ENCODE measurements around the gene RTBDN.
A peak's percentile ranks its signal among the peaks of the same experiment; 100 is the strongest.

RTBDN gene

GRCh38 chr19:12790628-12791344 is 43.6 kb downstream of the RTBDN start:
- DNase-seq (ENCODE audit: low read depth in 2 of 2) = no peak
- TF ChIP-seq, protein P1, sequence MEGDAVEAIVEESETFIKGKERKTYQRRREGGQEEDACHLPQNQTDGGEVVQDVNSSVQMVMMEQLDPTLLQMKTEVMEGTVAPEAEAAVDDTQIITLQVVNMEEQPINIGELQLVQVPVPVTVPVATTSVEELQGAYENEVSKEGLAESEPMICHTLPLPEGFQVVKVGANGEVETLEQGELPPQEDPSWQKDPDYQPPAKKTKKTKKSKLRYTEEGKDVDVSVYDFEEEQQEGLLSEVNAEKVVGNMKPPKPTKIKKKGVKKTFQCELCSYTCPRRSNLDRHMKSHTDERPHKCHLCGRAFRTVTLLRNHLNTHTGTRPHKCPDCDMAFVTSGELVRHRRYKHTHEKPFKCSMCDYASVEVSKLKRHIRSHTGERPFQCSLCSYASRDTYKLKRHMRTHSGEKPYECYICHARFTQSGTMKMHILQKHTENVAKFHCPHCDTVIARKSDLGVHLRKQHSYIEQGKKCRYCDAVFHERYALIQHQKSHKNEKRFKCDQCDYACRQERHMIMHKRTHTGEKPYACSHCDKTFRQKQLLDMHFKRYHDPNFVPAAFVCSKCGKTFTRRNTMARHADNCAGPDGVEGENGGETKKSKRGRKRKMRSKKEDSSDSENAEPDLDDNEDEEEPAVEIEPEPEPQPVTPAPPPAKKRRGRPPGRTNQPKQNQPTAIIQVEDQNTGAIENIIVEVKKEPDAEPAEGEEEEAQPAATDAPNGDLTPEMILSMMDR (IDR thresholded peaks at IDR 0.05; ENCODE audit: low read depth, low read length) = no peak
- peak overlapping the region; percentile 47 for H3K4me3 ChIP-seq (replicated peaks in 1 of 2; ENCODE audit: low read depth in 2 of 2, low read length in 2 of 2)

DNA sequence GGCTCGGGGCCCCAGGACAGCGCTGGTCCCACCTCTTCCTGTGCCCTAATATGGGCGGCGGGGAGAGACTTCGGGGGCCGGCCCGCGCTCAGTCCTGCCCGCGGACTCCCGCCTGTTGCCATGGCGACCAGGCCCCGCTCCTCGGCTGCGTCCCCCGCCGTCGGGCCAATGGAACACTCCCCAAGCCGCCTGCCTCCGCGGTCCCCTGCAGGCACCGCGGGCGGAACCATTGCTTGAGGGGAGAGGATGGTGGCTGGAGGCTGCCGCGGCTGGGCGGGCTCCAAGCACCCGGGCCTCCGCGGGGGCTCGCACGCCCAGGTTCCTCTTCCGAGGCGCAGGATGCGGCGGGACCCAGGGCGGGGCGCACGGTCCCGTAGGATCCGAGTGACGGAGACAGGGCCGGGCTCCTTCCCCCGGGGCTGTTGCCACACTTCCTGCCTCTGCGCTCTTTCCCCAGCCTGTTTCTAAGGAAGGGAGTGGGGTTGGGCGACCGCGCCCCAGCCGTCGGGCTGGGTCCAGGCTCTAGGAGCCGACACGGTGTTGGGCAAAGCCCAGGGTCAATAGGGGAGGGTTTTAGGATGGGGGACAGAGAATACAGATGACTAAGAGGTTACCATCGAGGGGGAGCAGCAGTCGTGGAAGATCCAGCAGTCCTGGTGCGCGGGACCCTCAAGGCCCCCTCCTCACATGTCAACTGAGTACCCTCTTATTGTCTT is 44.3 kb downstream of the RTBDN start:
- TF ChIP-seq, protein P1 (IDR thresholded peaks at IDR 0.05; ENCODE audit: low read depth, low read length) = no peak

GRCh38 chr19:12789098-12789903 is 45.1 kb downstream of the RTBDN start:
- H3K4me3 ChIP-seq (replicated peaks in 1 of 2; ENCODE audit: low read depth in 2 of 2, low read length in 2 of 2) = peak overlapping the region; percentile 33 to 47
- DNase-seq (ENCODE audit: low read depth in 2 of 2) = peak in 1 of 2 donors; percentile 56
- TF ChIP-seq, protein P1 (IDR thresholded peaks at IDR 0.05; ENCODE audit: low read depth, low read length) = no peak

More for the DNA sequence above, 44.3 kb downstream of the RTBDN start:
- DNase-seq (ENCODE audit: low read depth in 2 of 2) = peak; percentile 97 to 99
- peak overlapping the region; percentile 47 for H3K4me3 ChIP-seq (replicated peaks in 1 of 2; ENCODE audit: low read depth in 2 of 2, low read length in 2 of 2)

DNA sequence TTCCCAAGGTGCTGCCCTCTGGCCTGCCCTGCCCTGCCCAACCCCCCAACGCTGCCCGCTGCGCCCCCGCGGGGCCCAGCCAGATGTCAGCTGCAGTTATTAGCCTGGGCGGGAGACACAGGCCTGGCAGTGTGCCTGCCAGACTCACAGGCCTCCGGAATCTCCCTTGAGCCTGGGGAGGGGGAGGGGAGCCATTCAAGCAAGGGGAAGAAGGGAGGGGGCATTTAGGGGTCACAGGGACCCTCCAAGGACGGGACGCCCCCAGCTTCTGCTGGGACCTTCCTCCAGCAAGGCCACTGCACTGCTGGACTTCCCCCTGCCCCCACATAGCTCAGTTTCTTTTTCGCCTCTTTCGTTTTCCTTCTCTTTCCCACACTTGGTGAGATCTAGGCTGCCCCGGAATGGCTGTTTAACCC is 45.7 kb downstream of the RTBDN start:
- TF ChIP-seq, protein P1 (IDR thresholded peaks at IDR 0.05; ENCODE audit: low read depth, low read length) = no peak
- peak; percentile 81 to 83 for DNase-seq (ENCODE audit: low read depth in 2 of 2)
- peak overlapping the region; percentile 33 to 47 for H3K4me3 ChIP-seq (replicated peaks in 1 of 2; ENCODE audit: low read depth in 2 of 2, low read length in 2 of 2)

GRCh38 chr19:12788042-12788681 is 46.2 kb downstream of the RTBDN start:
- no peak for DNase-seq (ENCODE audit: low read depth in 2 of 2)
- no peak overlapping the region for H3K4me3 ChIP-seq (replicated peaks in 1 of 2; ENCODE audit: low read depth in 2 of 2, low read length in 2 of 2)
- TF ChIP-seq, protein P1 (IDR thresholded peaks at IDR 0.05; ENCODE audit: low read depth, low read length) = no peak

DNA sequence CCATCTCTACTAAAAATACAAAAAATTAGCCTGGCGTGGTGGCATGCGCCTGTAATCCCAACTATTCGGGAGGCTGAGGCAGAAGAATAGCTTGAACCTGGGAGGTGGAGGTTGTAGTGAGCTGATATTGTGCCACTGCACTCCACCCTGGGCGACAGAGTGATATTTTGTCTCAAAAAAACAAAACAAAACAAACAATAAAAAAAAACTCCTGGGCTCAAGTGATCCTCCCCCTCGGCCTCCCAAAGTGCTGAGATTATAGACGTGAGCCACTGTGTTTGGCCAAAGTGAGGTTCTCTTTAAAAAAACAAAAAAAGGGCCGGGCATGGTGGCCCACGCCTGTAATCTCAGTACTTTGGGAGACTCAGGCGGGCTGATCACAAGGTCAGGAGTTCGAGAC is 46.9 kb downstream of the RTBDN start:
- DNase-seq (ENCODE audit: low read depth in 2 of 2) = no peak
- TF ChIP-seq, protein P1 (IDR thresholded peaks at IDR 0.05; ENCODE audit: low read depth, low read length) = no peak
- H3K4me3 ChIP-seq (replicated peaks in 1 of 2; ENCODE audit: low read depth in 2 of 2, low read length in 2 of 2) = no peak overlapping the region
